Measurements from ENCODE around the gene YAP1.

The YAP1 gene

GRCh38 chr11:102117472-102118113 is 7.3 kb downstream of the YAP1 start:
- DNase-seq, result no peak

GRCh38 chr11:102118937-102119336 is 8.7 kb downstream of the YAP1 start:
- DNase-seq, result no peak

GRCh38 chr11:102119997-102120396 is 9.8 kb downstream of the YAP1 start:
- no peak for DNase-seq

- no peak for DNase-seq
These were observed 10.3 kb downstream of the YAP1 start for GRCh38 chr11:102120437-102120973.

- DNase-seq, result no peak
These were observed 11.1 kb downstream of the YAP1 start for GRCh38 chr11:102121329-102121728.

- no peak for DNase-seq
These were observed 24.4 kb downstream of the YAP1 start for GRCh38 chr11:102134597-102134996.

GRCh38 chr11:102135256-102135655 is 25.0 kb downstream of the YAP1 start:
- DNase-seq, result no peak

GRCh38 chr11:102138223-102138622 is 28.0 kb downstream of the YAP1 start:
- DNase-seq, result no peak

GRCh38 chr11:102138670-102139069 is 28.4 kb downstream of the YAP1 start:
- DNase-seq, result no peak

GRCh38 chr11:102139081-102139498 is 28.8 kb downstream of the YAP1 start:
- DNase-seq, result no peak

- no peak for DNase-seq
These were observed 32.1 kb downstream of the YAP1 start for GRCh38 chr11:102142333-102142732.

- DNase-seq, result no peak
These were observed 33.6 kb downstream of the YAP1 start for GRCh38 chr11:102143867-102144266.

GRCh38 chr11:102144357-102145355 is 34.4 kb downstream of the YAP1 start:
- no peak for DNase-seq

- DNase-seq, result no peak
These were observed 36.8 kb downstream of the YAP1 start for GRCh38 chr11:102147015-102147414.

GRCh38 chr11:102147632-102148031 is 37.4 kb downstream of the YAP1 start:
- no peak for DNase-seq

GRCh38 chr11:102148059-102148458 is 37.8 kb downstream of the YAP1 start:
- no peak for DNase-seq

- no peak for DNase-seq
These were observed 41.7 kb downstream of the YAP1 start for GRCh38 chr11:102151784-102152525.

GRCh38 chr11:102153082-102153481 is 42.8 kb downstream of the YAP1 start:
- DNase-seq, result no peak

- no peak for DNase-seq
These were observed 44.6 kb downstream of the YAP1 start for GRCh38 chr11:102154806-102155205.

GRCh38 chr11:102155676-102156075 is 45.4 kb downstream of the YAP1 start:
- DNase-seq, result no peak

- DNase-seq, result no peak
These were observed 47.0 kb downstream of the YAP1 start for GRCh38 chr11:102157219-102157618.

GRCh38 chr11:102158164-102158735 is 48.0 kb downstream of the YAP1 start:
- DNase-seq, result no peak

GRCh38 chr11:102163368-102163767 is 53.1 kb downstream of the YAP1 start:
- DNase-seq, result no peak
